Glutamatergic neuron (in vitro differentiated cells): Measurements from ENCODE around the gene MAST2. TPM values are rescaled to one million over a fixed set of nuclear protein-coding genes. Genes with fewer than 3 reads are reported as not detected.
"Not testable (repeated sequence)": the region's sequence is repeated elsewhere in the genome, so short reads cannot be mapped to it uniquely, and the experiment has no call there.

Experiments
- DNase-seq: peaks from one replicate; pipeline ENCODE4 v3.0.0; 2022
- H3K27ac Mint-ChIP-seq: one replicate; pipeline ENCODE4 v1.8.0; 2020; ENCODE audit warnings: mild to moderate bottlenecking, mixed read lengths, inconsistent platforms; ENCODE audit not compliant: unreplicated experiment
- H3K27me3 Mint-ChIP-seq: one replicate; pipeline ENCODE4 v1.8.0; 2020; ENCODE audit warnings: mild to moderate bottlenecking, moderate library complexity, mixed read lengths, inconsistent platforms; ENCODE audit not compliant: unreplicated experiment
- H3K36me3 Mint-ChIP-seq: one replicate; pipeline ENCODE4 v1.8.0; 2020; ENCODE audit warnings: mild to moderate bottlenecking, mixed read lengths, inconsistent platforms; ENCODE audit not compliant: unreplicated experiment
- H3K4me1 Mint-ChIP-seq: one replicate; pipeline ENCODE4 v1.8.0; 2020; ENCODE audit warnings: mild to moderate bottlenecking, low read depth, mixed read lengths, inconsistent platforms; ENCODE audit not compliant: unreplicated experiment
- H3K4me3 Mint-ChIP-seq: one replicate; pipeline ENCODE4 v1.8.0; 2020; ENCODE audit warnings: mild to moderate bottlenecking, mixed read lengths, inconsistent platforms; ENCODE audit not compliant: unreplicated experiment
- H3K9me3 Mint-ChIP-seq: one replicate; pipeline ENCODE4 v1.8.0; 2020; ENCODE audit warnings: mild to moderate bottlenecking, moderate library complexity, mixed read lengths, inconsistent platforms; ENCODE audit not compliant: unreplicated experiment
- CTCF ChIP-seq: fragments of 200-600 bp; sonication (generic); IDR thresholded peaks from one replicate; pipeline ENCODE4 v1.5.0; 2021; ENCODE audit not compliant: partially characterized antibody, unreplicated experiment
- total RNA-seq: library from RNA; stranded (reverse); fragmentation: NEBNext Ultra II Directional; extraction: Animal tissue kit (Norgen Biotek cat#: 25700); gene quantifications from one replicate; pipeline ENCODE4 v1.2.1, GENCODE V29; 2021; ENCODE audit not compliant: unreplicated experiment

The MAST2 gene
- total RNA-seq, 1 donor from 2014 or later: 95.1 TPM

- TF ChIP-seq CTCF: no peak
- peaks cover 4% of the 10 kb centered on the region for H3K36me3 Mint-ChIP-seq
- H3K4me1 Mint-ChIP-seq: peaks cover 4% of the 10 kb centered on the region
- no peak overlapping the region for H3K4me3 Mint-ChIP-seq
- peaks cover 2% of the 10 kb centered on the region for H3K9me3 Mint-ChIP-seq
- no peaks in the 10 kb centered on the region for H3K27me3 Mint-ChIP-seq
- no peak for DNase-seq
- H3K27ac Mint-ChIP-seq: no peak overlapping the region
These were observed 139.8 kb downstream of the MAST2 start for GRCh38 chr1:45943185-45943584.

- no peak for TF ChIP-seq CTCF
- Mint-ChIP-seq H3K27me3 (no peaks in the 10 kb centered on the region), H3K36me3 (peaks cover 4% of the 10 kb centered on the region), H3K4me3 (no peak overlapping the region), H3K9me3 (peaks cover 2% of the 10 kb centered on the region), H3K27ac (no peak overlapping the region), H3K4me1 (peaks cover 4% of the 10 kb centered on the region)
- DNase-seq: no peak
These were observed 142.0 kb downstream of the MAST2 start for GRCh38 chr1:45945426-45945825.

- DNase-seq, H3K36me3 Mint-ChIP-seq: not testable (repeated sequence)
These were observed 146.1 kb downstream of the MAST2 start for GRCh38 chr1:45949462-45949861.

GRCh38 chr1:45952072-45952471, 148.7 kb downstream of the MAST2 start:
- Mint-ChIP-seq H3K9me3 (peaks cover 2% of the 10 kb centered on the region), H3K36me3 (peaks cover 4% of the 10 kb centered on the region), H3K27me3 (no peaks in the 10 kb centered on the region), H3K27ac (no peak overlapping the region), H3K4me1 (peaks cover 11% of the 10 kb centered on the region), H3K4me3 (no peak overlapping the region)
- no peak for TF ChIP-seq CTCF
- DNase-seq: no peak

More at GRCh38 chr1:45949462-45949861, 146.1 kb downstream of the MAST2 start:
- H3K9me3 Mint-ChIP-seq, H3K4me3 Mint-ChIP-seq, H3K27ac Mint-ChIP-seq, H3K27me3 Mint-ChIP-seq: not testable (repeated sequence)
- H3K4me1 Mint-ChIP-seq: peaks cover 13% of the 10 kb centered on the region

GRCh38 chr1:45953934-45954847, 150.8 kb downstream of the MAST2 start:
- H3K36me3 Mint-ChIP-seq: no peaks in the 10 kb centered on the region
- TF ChIP-seq CTCF: no peak
- H3K4me1 Mint-ChIP-seq: peaks cover 9% of the 10 kb centered on the region
- H3K27me3 Mint-ChIP-seq: peaks cover 2% of the 10 kb centered on the region
- no peak overlapping the region for H3K27ac Mint-ChIP-seq
- no peak overlapping the region for H3K4me3 Mint-ChIP-seq
- H3K9me3 Mint-ChIP-seq: peaks cover 2% of the 10 kb centered on the region
- no peak for DNase-seq
